Muscle of arm (tissue), 12 donors: ENCODE measurements around the gene MYBPH. TPM values are rescaled to one million over a fixed set of nuclear protein-coding genes. Genes with fewer than 3 reads are reported as not detected.

Experiments used
- DNase-seq: peaks from one replicate; pipeline ENCODE4 v3.0.0-alpha.2; 2013
- polyA plus RNA-seq, 12 donors: library from polyadenylated mRNA; unstranded; fragments of 120-200 nt; gene quantifications; one replicate each; pipeline ENCODE4 v1.2.1, GENCODE V29; 2013; ENCODE audit not compliant: insufficient read length in 12 of 12

MYBPH gene
- polyA plus RNA-seq, 12 donors: 134 to 423 (median 239) TPM; not detected in 1

DNA sequence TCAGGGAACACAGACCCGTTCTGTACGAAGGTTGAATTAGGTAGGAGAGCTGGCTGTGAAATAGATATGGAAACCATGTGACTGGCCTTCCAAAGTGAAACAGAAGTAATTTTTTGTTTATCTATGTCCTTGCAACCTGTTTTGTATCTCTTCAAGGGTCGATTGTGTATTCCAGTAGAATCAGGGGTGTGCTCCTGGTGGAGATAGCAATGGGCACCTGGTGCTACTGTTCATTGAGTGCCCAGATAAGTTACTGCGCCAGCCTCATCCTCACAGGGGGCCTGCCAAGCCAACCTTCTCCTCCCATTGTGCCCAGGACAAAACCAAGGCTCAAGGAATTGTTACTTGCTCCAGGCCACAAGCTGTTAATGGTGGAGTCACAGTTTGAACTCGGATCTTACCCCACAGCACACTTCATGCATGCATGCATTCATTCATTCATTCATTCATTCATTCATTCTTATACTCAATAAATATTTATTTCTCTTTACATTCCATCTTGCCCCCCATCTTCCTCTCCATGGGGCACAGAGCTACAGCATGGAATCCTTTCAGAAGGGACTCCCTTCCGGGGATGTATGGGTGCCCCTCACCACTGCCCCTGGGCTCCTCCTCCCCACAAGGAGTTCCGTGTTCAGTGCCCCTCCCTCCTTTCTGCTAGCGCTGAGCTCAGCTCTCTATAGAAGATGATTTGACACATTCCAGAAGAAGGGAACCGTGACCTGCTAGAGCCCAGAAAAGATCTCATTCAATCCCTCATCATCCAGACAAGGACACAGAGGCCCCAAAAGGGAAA lies 24.1 kb downstream of the MYBPH start:
- DNase-seq: no peak

DNA sequence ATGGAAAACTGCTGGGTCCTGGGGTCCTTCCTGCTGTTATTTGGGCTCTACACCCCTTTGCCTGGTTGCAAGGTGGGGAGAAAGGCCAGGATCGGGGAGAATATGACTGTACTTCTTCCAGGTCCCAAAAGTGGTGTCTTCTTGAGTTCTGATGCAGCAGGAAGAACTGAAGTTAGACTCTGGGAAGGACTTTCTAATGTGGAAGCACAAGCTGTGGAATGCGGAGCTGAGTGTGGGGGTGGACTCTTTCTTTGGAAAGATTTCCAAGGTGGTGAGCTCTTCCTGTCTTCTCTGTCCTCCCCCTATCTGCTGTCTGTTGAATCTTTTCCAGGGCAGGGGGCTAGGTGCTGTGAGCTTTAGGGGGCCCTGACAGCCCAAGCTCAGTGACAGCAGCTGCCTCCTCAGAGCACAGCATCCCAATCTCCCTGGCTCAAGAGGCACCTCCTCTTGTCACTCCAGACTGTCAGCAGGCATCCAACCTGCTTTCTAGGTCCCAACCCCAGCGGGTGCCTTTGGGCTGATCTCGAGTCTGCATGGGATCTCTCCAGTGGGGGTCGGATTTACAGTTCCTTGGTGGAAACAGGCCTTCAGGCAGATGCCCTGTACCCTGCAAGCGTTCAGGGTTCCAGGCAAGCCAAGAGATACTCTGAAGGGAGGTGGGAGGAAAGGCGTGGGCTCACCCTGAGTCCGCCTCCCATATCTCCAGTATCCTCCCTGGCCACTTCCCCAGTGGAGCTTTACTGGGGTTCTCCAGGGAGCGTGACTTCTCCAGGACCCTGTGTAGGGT lies 24.9 kb downstream of the MYBPH start:
- no peak for DNase-seq

DNA sequence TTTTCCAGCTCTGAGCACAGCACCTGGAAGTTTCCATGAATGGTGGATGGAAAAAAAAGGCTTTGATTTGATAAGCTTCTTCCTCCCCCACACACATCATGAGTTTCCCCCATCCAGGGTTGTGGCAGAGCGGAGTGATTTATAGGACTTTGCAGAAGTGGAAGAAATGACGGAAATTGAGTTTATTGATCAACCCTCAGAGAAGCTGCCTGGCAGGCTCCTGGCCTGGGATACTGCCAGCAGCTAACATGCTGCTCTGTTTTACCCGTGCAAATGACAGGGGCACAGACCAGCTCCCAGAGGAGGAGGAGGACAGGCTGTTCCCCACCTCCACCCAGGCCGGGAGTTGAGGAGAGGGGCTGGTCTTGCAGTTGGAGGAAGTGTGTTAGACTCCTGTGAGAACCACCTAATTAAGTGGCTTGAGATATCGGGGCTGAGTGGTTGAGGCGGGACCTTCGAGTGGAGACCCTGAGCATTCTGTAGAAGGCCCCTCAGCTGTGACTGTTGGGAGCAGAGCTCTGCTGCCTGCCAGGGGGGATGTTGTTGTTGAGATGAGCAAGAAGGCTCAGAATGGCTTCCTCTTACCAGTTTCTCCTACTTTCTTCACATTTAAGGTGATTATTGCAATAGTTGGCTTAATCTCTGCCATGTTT lies 26.3 kb downstream of the MYBPH start:
- no peak for DNase-seq

GRCh38 chr1:203148579-203148978 lies 27.0 kb downstream of the MYBPH start:
- no peak for DNase-seq

- DNase-seq: no peak
Observed at GRCh38 chr1:203148127-203148526, 27.5 kb downstream of the MYBPH start.

GRCh38 chr1:203147376-203147775 lies 28.2 kb downstream of the MYBPH start:
- no peak for DNase-seq

- DNase-seq: no peak
Observed at GRCh38 chr1:203146537-203146936, 29.1 kb downstream of the MYBPH start.

DNA sequence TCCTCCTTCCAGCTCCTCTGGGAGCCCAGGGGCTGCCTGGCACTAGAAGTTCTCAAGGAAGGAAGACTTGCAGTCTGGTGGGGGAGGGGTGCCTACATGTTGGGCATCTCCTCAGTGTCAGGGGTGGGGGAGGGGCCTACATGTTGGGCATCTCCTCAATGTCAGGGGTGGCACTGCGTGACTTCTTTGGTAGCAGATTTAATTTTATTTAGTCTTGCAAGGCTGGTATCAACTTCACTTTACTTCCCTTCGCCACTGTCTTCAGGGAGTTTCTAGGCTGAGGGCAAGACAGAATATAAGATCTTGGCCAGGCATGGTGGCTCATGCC lies 29.6 kb downstream of the MYBPH start:
- no peak for DNase-seq

DNA sequence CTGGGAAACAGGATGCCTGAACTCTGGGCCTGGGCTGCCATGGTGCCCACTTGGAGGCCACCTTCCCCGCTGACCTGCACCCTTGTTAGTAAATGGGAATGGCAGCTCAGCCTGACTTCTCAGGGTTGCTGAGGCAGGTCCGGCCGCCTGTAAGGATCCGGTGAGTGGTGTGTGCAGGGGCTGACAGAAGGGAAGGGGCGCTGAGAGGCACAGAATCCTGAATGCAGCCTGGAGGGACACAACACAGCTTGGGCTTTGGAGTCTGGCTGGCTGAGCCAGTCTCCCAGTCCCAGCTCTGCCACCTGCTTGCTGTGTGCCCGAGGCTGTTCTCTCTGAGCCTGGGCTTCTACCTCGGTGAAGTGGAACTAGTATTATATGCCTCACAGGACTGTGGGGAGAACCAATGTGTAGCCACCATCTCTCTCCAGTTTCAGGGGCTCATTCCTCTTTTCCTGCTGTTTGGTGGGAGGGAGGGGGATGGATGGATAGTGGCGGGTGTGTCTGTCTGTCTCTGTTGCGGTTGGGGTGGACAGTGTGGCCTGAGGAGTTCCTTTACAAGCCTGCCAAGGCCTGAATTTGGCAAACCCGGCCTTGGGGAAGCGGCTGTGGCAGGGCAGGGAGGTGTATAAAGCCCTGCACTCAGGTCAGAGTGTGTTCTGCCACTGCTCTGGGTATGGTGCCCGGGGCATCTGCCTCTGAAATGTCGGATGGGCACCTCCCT lies 30.1 kb downstream of the MYBPH start:
- DNase-seq: no peak

DNA sequence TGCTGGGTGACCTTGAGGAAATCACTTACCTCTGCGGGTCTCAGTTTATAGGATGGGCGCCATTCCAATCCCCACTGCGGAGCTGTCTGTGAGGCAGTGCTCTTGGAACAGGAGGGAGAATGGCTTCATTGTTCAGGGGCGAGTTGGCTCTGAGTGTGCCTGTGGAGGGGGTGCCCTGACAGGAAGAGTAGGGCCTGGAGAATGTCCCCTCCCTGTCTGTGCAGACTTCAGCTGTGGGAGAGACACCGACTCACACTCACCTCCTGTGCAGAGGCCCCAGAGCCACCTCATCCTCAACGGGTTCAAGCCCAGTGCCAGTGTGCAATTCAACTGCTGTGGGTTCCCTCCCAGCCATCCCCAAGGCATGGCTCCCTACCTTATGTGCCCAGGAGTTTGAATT lies 31.0 kb downstream of the MYBPH start:
- no peak for DNase-seq

- DNase-seq: no peak
Observed at GRCh38 chr1:203143641-203144040, 32.0 kb downstream of the MYBPH start.

DNA sequence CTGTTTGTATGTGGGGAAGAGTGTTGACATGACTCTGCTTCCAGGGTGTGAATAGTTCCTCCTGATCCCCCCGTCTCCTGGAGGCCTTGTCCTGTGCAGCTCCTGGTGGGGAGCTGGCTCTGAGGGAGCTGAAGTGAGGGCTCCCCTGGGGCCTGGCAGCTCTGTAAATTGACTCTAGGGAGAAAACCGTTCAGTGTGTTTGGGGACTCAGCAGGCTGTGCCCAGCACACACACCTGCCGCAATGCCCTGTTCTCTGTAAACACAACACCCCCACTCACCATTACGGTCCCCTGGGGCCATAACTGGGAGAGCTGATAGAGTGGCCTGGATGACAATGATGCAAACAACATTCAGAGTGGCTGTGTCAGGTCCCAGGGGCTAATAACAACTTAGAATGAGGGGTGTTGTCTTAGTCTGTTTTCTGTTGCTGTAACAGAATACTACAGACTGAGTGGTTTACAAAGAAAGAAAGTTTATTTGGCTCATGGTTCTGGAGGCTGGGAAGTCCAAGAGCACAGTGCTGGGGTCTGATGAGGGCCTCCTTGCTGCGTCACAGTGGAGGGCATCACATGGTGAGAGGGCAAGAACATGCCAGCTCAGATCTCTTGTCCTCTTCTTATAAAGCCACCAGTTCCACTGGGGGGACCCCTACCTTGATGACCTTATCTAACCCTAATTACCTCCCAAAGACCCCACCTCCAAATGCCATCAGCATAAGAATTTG lies 32.8 kb downstream of the MYBPH start:
- no peak for DNase-seq

DNA sequence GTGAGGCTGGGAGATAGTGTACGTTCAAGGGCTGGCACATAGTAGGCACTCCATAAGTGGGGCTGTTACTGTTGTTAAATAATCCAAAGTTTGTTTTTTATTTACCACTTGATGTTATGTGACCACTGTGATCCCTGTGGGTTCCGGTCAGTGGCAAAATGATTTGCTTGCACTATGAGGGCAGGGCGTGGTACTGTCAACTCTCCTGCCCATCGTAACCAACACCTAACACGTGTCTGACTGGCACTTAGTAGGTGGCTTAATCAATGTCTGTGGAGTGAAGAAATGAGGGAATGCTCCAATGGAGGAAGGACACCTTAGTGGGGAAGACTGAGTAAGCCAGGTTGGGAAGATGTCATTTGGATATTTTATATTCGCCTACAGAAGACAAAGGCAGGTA lies 33.5 kb downstream of the MYBPH start:
- no peak for DNase-seq

- DNase-seq: no peak
Observed at GRCh38 chr1:203140743-203141520, 34.7 kb downstream of the MYBPH start.

- no peak for DNase-seq
Observed at GRCh38 chr1:203139976-203140475, 35.6 kb downstream of the MYBPH start.

GRCh38 chr1:203138066-203138465 lies 37.6 kb downstream of the MYBPH start:
- no peak for DNase-seq

DNA sequence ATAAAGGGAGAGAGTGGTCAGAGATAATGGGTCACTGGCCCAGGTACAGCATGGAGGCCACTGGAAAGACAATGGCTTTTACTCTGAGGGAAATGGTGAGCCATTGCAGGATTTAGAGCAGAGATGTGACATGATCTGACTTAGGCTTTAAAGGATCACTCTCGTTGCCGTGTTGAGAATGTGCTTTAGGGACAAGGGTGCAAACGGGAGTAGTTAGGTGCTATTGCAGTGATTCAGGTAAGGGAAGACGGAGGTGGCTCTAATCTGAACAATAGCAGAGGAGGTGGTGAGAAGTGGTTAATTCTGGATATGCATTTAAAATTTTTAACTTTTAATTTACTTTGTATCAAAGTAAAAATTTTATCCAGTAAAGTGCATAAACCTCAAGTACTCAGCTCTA lies 38.3 kb downstream of the MYBPH start:
- DNase-seq: no peak

DNA sequence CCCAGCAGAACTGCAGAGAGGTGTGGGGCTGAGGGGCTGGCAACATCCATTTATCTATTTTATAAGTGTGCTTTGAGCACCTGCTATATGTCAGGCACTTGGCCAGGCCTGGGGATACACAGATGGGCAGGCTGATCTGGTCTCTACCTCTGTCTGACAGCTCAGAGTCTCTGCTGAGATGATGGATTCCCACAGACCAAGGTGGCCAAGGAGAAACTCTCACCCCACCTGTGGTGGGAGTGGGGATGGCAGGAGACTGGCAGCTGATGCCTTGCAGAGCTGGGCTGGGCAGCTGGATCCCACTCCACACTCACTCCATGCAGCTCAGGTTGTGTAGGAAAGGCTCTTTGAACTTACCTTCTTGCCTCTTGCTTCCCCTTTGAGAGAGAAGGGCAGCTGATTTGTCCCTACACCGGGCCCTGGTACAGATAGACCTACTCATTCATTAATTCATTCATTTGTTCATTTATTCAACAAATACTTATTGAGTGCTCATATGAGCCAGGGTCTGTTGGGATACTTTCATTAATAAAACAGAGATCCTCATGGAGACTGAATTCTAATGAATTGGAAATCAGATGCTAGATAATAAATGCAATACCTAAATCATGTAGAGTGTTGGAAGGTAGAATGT lies 39.1 kb downstream of the MYBPH start:
- no peak for DNase-seq

DNA sequence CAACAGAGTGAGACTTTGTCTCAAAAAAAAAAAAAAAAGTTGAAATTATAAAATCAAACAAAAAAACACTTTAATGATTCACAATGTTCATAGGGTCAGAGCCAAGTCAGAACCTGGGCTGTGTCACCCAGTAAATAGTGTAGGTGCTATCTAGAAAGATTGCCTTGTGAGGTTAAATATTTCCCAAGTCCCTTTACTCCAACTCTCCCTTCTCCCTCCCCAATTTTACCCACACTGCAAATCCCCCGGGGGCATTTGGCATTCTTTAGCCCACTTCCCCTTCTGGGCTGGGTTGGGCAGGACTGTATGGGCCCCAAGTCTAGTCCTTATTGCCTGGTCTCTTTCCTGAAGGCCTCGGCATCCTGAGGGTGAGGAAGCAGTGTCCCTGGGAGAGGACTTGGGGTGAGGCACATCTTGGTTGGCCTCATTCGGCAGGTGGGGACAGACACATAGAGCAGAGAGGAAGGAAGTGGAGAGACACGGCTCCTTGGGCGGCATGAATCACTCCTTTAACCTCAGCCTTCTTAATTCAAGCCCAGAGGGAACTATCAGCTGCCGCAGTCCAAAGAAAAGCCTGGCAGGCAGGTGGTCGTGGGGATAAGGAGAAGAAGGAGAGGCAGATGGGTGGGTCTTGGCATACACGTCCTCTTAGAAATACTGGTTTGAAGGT lies 39.9 kb downstream of the MYBPH start:
- no peak for DNase-seq
